HG02884 (cell line): Measurements from ENCODE around the gene ELSPBP1.
"Not testable (repeated sequence)": the region's sequence is repeated elsewhere in the genome, so short reads cannot be mapped to it uniquely, and the experiment has no call there.

Source experiments
- ATAC-seq: cut with Tn5 transposase; IDR thresholded peaks from one replicate; pipeline ENCODE4 v1.9.1; 2021; ENCODE audit warnings: mild to moderate bottlenecking, moderate library complexity; ENCODE audit not compliant: unreplicated experiment

ELSPBP1 gene

GRCh38 chr19:48041877-48042580, 47.6 kb downstream of the ELSPBP1 start:
- no peak for ATAC-seq

- no peak for ATAC-seq
Measured at GRCh38 chr19:48043675-48044258, 49.3 kb downstream of the ELSPBP1 start, which contains the start of gene CABP5. TSS of gene CABP5 (minus strand) at chr19:48044079. CDS start at chr19:48043922, 157 bp downstream.

GRCh38 chr19:48044561-48044960, 50.1 kb downstream of the ELSPBP1 start:
- ATAC-seq = no peak

- no peak for ATAC-seq
Measured at GRCh38 chr19:48051335-48052033, 57.1 kb downstream of the ELSPBP1 start.

GRCh38 chr19:48053076-48053475, 58.6 kb downstream of the ELSPBP1 start:
- no peak for ATAC-seq

GRCh38 chr19:48053856-48054255, 59.4 kb downstream of the ELSPBP1 start:
- no peak for ATAC-seq

- no peak for ATAC-seq
Measured at GRCh38 chr19:48059331-48059730, 64.9 kb downstream of the ELSPBP1 start.

GRCh38 chr19:48060381-48060780, 65.9 kb downstream of the ELSPBP1 start:
- no peak for ATAC-seq

GRCh38 chr19:48061401-48062344, 67.2 kb downstream of the ELSPBP1 start:
- no peak for ATAC-seq

GRCh38 chr19:48064509-48064908, 70.1 kb downstream of the ELSPBP1 start:
- no peak for ATAC-seq

GRCh38 chr19:48069435-48069834, 75.0 kb downstream of the ELSPBP1 start:
- no peak for ATAC-seq

GRCh38 chr19:48070177-48070769, 75.8 kb downstream of the ELSPBP1 start:
- not testable (repeated sequence) for ATAC-seq
